ENCODE results near the gene MCF2L.
A peak's percentile ranks its signal among the peaks of the same experiment; 100 is the strongest.

Gene MCF2L

DNA sequence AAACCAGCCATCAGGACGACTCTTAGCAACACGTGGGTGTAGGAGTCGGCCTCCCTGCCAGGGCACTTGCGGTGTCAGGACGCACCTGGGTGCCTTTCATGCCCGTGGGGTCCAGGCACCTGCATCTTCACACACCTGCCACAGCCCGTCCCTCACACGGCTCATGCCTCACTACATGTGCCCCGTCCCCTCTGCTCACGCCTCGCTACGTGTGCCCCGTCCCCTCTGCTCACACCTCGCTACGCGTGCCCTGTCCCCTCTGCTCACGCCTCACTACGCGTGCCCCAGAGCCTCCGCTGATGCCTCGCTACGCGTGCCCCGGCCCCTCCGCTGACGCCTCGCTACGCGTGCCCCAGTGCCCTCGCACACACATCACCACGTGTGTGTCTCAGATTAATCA, 78.6 kb downstream of the MCF2L start:
- Histone ChIP-seq H3K27ac (ENCODE audit: low read length) (no peak overlapping the region), H3K9me3 (ENCODE audit: control insufficient read depth in 2 of 2, low read length in 2 of 2) (no peaks in the 10 kb centered on the region), H3K4me3 (ENCODE audit: low read length in 2 of 2) (no peak overlapping the region), H3K9ac (ENCODE audit: low read length in 2 of 2) (no peak overlapping the region), H3K4me1 (ENCODE audit: control insufficient read depth, insufficient read depth, low read length) (peaks cover 18% of the 10 kb centered on the region), H3K36me3 (ENCODE audit: control insufficient read depth in 2 of 2, insufficient read depth in 2 of 2, low read length in 2 of 2) (no peaks in the 10 kb centered on the region), H3K27me3 (ENCODE audit: control insufficient read depth in 1 of 2, insufficient read depth in 2 of 2, low read length in 2 of 2) (peaks cover 10 to 18% of the 10 kb centered on the region in 2 donors)

DNA sequence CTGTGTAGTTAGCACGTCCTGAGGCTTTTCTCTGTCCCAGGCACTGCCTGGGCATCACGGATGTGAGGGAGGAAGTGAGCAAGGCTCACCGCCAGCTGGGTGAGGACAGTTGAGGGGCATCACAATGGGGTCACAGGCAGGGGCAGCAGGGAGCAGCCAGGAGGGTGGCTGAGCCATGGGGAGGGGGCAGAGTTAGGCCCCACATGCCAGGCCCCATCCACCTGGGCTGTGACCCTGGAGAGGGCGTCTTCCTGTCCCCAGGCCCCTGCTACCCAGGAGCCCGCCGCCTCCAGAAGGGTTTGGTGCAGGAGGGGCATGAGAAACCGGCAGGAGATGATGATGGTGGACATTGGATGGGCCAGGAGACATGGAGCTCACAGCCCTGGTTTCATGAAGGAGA, 79.8 kb downstream of the MCF2L start:
- H3K4me3 ChIP-seq (ENCODE audit: low read length in 2 of 2), result no peak overlapping the region
- H3K4me1 ChIP-seq (ENCODE audit: control insufficient read depth, insufficient read depth, low read length), result peaks cover 18% of the 10 kb centered on the region
- no peaks in the 10 kb centered on the region for H3K9me3 ChIP-seq (ENCODE audit: control insufficient read depth in 2 of 2, low read length in 2 of 2)
- H3K9ac ChIP-seq (ENCODE audit: low read length in 2 of 2), result no peak overlapping the region
- H3K27me3 ChIP-seq (ENCODE audit: control insufficient read depth in 1 of 2, insufficient read depth in 2 of 2, low read length in 2 of 2), result peaks cover 17 to 24% of the 10 kb centered on the region in 2 donors
- no peak overlapping the region for H3K27ac ChIP-seq (ENCODE audit: low read length)
- no peaks in the 10 kb centered on the region for H3K36me3 ChIP-seq (ENCODE audit: control insufficient read depth in 2 of 2, insufficient read depth in 2 of 2, low read length in 2 of 2)

DNA sequence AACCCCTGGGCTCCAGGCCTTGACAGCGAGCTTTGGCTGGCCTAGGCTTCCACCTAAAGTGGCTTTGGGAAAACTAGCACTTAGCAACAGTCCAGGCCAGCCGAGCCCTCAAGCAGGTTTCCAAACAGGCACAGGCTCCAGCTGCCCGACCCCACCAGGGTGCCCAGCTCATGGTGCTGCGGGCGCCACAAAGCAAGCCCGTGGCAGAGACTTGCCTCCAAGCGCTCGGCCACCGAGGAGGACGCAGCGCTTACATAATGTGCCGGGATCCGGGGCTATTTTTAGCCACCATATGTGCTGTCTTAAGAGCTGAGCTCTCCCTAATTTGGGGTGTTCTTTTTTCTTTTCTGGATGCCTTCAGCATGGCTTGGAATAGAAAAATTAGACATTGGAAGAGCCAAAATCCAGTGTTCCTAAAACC, 80.5 kb downstream of the MCF2L start:
- H3K36me3 ChIP-seq (ENCODE audit: control insufficient read depth in 2 of 2, insufficient read depth in 2 of 2, low read length in 2 of 2), result no peaks in the 10 kb centered on the region
- peak overlapping the region in 1 of 2 donors; percentile 54 for H3K4me3 ChIP-seq (ENCODE audit: low read length in 2 of 2)
- peaks cover 22 to 29% of the 10 kb centered on the region in 2 donors for H3K27me3 ChIP-seq (ENCODE audit: control insufficient read depth in 1 of 2, insufficient read depth in 2 of 2, low read length in 2 of 2)
- no peaks in the 10 kb centered on the region for H3K9me3 ChIP-seq (ENCODE audit: control insufficient read depth in 2 of 2, low read length in 2 of 2)
- peaks cover 18% of the 10 kb centered on the region for H3K4me1 ChIP-seq (ENCODE audit: control insufficient read depth, insufficient read depth, low read length)
- no peak overlapping the region for H3K9ac ChIP-seq (ENCODE audit: low read length in 2 of 2)
- peak overlapping the region; percentile 11 for H3K27ac ChIP-seq (ENCODE audit: low read length)

DNA sequence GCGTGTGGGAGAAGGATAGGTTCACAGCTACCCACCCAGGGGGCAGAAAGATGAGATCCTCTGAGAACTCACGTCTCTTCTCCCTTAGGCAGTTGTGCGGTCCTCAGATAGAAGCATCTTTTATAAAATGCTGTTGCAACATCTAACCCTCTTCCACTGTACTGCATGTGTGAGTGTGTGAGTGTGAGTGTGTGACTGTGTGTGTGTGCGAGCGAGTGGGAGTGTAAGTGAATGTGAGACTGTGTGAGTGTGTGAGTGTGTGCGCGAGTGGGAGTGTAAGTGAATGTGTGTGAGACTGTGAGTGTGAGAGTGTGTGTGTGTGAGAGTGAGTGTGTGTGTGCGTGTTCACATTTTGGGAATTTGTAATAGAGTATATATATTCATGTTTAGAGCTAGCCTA, 81.0 kb downstream of the MCF2L start:
- Histone ChIP-seq H3K27ac (ENCODE audit: low read length) (peak overlapping the region; percentile 11), H3K36me3 (ENCODE audit: control insufficient read depth in 2 of 2, insufficient read depth in 2 of 2, low read length in 2 of 2) (no peaks in the 10 kb centered on the region), H3K4me3 (ENCODE audit: low read length in 2 of 2) (peak overlapping the region in 1 of 2 donors; percentile 54), H3K27me3 (ENCODE audit: control insufficient read depth in 1 of 2, insufficient read depth in 2 of 2, low read length in 2 of 2) (peaks cover 22 to 29% of the 10 kb centered on the region in 2 donors), H3K9ac (ENCODE audit: low read length in 2 of 2) (peak overlapping the region in 1 of 2 donors; percentile 36), H3K9me3 (ENCODE audit: control insufficient read depth in 2 of 2, low read length in 2 of 2) (no peaks in the 10 kb centered on the region), H3K4me1 (ENCODE audit: control insufficient read depth, insufficient read depth, low read length) (peaks cover 18% of the 10 kb centered on the region)

DNA sequence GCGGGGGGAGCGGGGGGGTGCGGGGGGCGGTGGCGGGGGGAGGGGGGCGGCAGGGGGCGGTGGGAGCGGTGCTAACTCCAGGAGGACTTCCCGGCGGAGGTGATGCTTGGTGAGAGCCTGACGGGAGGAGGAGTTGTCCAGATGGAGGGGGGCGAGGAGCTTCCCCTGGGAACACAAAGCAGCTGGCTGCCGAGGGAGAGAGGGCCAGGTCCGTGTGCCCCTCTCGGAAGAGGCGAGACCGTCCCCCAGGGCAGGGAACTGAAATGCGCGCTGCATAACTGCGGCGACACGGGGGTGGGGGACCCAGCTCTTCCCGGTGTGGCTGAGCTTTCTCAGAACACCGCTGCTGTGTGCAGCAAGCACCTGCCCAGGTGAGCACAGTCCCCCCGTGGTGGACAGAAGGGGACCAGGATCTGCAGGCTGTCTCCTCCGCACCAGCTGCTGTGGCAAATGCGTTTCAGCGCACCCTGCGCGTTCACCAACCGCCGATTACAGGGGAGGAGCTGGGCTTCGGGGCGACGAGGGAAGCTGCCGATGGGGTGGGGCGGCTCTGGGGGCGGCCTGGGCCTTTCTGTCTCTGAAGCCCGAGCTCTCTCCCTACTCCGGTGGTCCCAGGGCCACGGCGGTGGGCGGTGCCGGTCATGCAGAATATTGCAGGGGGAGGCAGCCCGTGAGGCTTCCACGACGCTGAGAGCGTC, 81.9 kb downstream of the MCF2L start:
- Histone ChIP-seq H3K27ac (ENCODE audit: low read length) (no peak overlapping the region), H3K27me3 (ENCODE audit: control insufficient read depth in 1 of 2, insufficient read depth in 2 of 2, low read length in 2 of 2) (peaks cover 27 to 35% of the 10 kb centered on the region in 2 donors), H3K4me1 (ENCODE audit: control insufficient read depth, insufficient read depth, low read length) (peaks cover 18% of the 10 kb centered on the region), H3K36me3 (ENCODE audit: control insufficient read depth in 2 of 2, insufficient read depth in 2 of 2, low read length in 2 of 2) (no peaks in the 10 kb centered on the region), H3K9me3 (ENCODE audit: control insufficient read depth in 2 of 2, low read length in 2 of 2) (no peaks in the 10 kb centered on the region), H3K9ac (ENCODE audit: low read length in 2 of 2) (no peak overlapping the region), H3K4me3 (ENCODE audit: low read length in 2 of 2) (peak overlapping the region; percentile 32 to 64)

DNA sequence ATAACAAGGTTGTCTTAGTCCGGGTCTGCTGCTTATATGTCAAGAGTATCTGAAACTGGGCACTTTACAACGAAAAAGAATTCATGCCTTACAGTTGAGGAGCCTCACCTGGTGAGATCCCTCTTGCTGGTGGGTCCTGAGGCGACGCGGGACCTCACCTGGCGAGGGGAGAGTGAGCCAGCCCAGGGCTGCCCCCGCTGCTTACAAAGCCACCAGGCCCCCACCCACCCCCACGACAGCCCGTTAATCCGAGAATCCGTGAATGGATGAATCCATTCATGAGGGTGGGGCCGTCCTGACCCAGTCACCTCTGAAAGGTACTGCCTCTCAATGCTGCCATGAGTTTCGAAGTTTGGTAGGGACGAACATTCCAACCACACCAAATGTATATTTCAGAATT, 82.6 kb downstream of the MCF2L start:
- peaks cover 18% of the 10 kb centered on the region for H3K4me1 ChIP-seq (ENCODE audit: control insufficient read depth, insufficient read depth, low read length)
- peak overlapping the region in 1 of 2 donors; percentile 64 for H3K4me3 ChIP-seq (ENCODE audit: low read length in 2 of 2)
- H3K36me3 ChIP-seq (ENCODE audit: control insufficient read depth in 2 of 2, insufficient read depth in 2 of 2, low read length in 2 of 2), result no peaks in the 10 kb centered on the region
- peaks cover 30 to 37% of the 10 kb centered on the region in 2 donors for H3K27me3 ChIP-seq (ENCODE audit: control insufficient read depth in 1 of 2, insufficient read depth in 2 of 2, low read length in 2 of 2)
- H3K9me3 ChIP-seq (ENCODE audit: control insufficient read depth in 2 of 2, low read length in 2 of 2), result no peaks in the 10 kb centered on the region
- H3K9ac ChIP-seq (ENCODE audit: low read length in 2 of 2), result no peak overlapping the region
- no peak overlapping the region for H3K27ac ChIP-seq (ENCODE audit: low read length)

DNA sequence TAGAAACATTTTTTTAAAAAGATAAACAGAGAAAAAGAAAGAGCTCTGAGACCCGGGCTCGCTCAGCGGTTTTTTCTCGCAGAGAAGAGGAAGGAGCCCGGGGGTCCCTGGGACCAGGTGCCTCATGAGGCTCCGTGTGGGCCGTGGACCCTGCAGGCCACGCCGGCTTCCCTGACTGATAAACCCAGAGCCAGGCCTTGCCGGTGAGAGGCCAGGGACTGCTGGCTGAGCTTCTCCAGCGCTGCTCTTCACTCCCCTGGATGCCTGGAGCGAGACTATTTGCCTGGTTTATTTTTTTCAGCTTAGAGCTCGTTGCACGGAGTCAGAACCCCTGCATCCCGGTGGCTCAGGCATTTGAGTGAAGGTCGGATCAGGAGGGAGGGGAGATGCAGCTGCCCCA, 83.2 kb downstream of the MCF2L start:
- H3K4me1 ChIP-seq (ENCODE audit: control insufficient read depth, insufficient read depth, low read length), result peaks cover 18% of the 10 kb centered on the region
- H3K27ac ChIP-seq (ENCODE audit: low read length), result no peak overlapping the region
- no peaks in the 10 kb centered on the region for H3K36me3 ChIP-seq (ENCODE audit: control insufficient read depth in 2 of 2, insufficient read depth in 2 of 2, low read length in 2 of 2)
- H3K27me3 ChIP-seq (ENCODE audit: control insufficient read depth in 1 of 2, insufficient read depth in 2 of 2, low read length in 2 of 2), result peaks cover 30 to 37% of the 10 kb centered on the region in 2 donors
- H3K4me3 ChIP-seq (ENCODE audit: low read length in 2 of 2), result no peak overlapping the region
- H3K9ac ChIP-seq (ENCODE audit: low read length in 2 of 2), result no peak overlapping the region
- H3K9me3 ChIP-seq (ENCODE audit: control insufficient read depth in 2 of 2, low read length in 2 of 2), result no peaks in the 10 kb centered on the region

DNA sequence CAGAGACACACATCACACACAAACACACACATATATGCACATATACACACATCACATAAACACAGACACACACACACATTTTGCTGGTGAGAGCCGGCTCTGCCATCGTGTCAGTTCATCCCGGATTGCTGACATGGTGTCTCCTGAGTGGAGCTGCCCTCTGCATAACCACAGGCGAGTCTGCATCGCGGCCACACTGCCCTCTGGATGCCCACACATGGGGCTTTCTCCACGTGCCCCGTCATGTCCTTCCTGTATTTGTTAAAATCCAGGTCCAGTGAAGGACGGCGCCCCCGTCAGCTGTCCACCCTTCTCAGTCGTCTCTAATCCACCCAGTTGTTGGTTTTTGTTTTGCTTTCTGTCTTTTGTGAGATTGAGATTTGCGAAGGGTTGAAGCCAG, 84.0 kb downstream of the MCF2L start:
- H3K27ac ChIP-seq (ENCODE audit: low read length), result no peak overlapping the region
- no peak overlapping the region for H3K9ac ChIP-seq (ENCODE audit: low read length in 2 of 2)
- H3K4me3 ChIP-seq (ENCODE audit: low read length in 2 of 2), result no peak overlapping the region

DNA sequence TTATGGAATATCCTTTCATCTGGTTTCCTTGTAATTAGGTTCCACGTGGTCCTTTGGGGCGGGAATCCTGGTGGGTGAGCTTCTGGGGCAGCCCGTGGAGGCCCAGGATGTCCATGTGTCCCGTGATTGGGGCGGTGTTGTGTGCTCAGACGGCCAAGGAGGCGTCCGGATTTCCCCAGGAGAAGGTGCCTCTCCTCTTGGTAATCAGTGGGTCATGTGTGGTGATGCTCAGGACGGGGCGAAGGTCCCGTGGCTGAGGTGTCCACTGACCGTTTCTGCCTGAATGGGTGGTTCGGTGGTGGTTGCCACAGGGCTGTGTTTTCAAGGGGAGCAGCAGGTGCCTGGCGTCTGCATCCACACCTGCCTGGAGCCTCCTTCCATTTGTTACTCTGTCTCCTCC, 84.4 kb downstream of the MCF2L start:
- no peaks in the 10 kb centered on the region for H3K36me3 ChIP-seq (ENCODE audit: control insufficient read depth in 2 of 2, insufficient read depth in 2 of 2, low read length in 2 of 2)
- H3K9ac ChIP-seq (ENCODE audit: low read length in 2 of 2), result no peak overlapping the region
- H3K27me3 ChIP-seq (ENCODE audit: control insufficient read depth in 1 of 2, insufficient read depth in 2 of 2, low read length in 2 of 2), result peaks cover 30 to 37% of the 10 kb centered on the region in 2 donors
- no peaks in the 10 kb centered on the region for H3K9me3 ChIP-seq (ENCODE audit: control insufficient read depth in 2 of 2, low read length in 2 of 2)
- H3K27ac ChIP-seq (ENCODE audit: low read length), result no peak overlapping the region
- no peak overlapping the region for H3K4me3 ChIP-seq (ENCODE audit: low read length in 2 of 2)
- H3K4me1 ChIP-seq (ENCODE audit: control insufficient read depth, insufficient read depth, low read length), result peaks cover 18% of the 10 kb centered on the region

More for the DNA sequence above, 84.0 kb downstream of the MCF2L start:
- Histone ChIP-seq H3K9me3 (ENCODE audit: control insufficient read depth in 2 of 2, low read length in 2 of 2) (no peaks in the 10 kb centered on the region), H3K36me3 (ENCODE audit: control insufficient read depth in 2 of 2, insufficient read depth in 2 of 2, low read length in 2 of 2) (no peaks in the 10 kb centered on the region), H3K27me3 (ENCODE audit: control insufficient read depth in 1 of 2, insufficient read depth in 2 of 2, low read length in 2 of 2) (peaks cover 30 to 37% of the 10 kb centered on the region in 2 donors), H3K4me1 (ENCODE audit: control insufficient read depth, insufficient read depth, low read length) (peaks cover 18% of the 10 kb centered on the region)

DNA sequence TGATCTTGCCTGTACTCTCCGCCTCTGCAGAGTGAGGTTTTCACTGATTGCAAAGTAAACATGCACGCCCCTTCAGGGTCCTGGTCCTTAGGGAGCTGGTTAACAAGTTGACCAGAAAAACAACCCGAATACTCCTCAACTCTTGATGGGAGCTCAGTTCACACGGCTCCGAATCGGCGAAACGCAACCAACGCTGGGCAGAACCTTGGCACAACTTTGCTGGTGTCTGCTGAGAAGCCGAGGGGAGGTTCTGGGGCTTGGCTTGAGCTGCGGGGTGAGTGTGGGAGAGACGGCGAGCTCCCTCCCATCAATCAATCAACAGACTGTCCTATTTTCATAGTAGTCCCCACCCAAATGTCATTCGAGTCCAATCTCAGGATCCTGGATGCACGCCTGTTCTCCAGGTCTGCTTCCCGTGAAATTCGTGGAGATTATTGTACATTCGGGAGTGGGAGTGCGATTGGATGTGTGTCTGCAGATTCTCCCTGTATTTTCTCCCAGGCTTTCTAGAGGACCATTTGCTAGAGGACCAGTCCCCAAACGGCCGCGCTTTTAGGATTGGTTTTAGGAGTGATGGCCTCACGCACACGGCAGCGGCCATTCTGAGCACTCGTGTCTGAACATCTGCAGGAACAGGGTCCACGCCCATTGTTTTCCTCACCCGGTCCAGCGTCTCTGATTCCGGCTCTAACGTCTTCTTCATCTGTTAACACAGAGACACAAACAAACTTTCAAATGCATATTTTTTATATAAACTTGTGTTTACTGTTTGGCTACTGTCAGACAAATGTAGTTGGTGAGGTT, 85.0 kb downstream of the MCF2L start:
- no peak overlapping the region for H3K27ac ChIP-seq (ENCODE audit: low read length)
- no peaks in the 10 kb centered on the region for H3K9me3 ChIP-seq (ENCODE audit: control insufficient read depth in 2 of 2, low read length in 2 of 2)
- H3K9ac ChIP-seq (ENCODE audit: low read length in 2 of 2), result no peak overlapping the region
- H3K4me1 ChIP-seq (ENCODE audit: control insufficient read depth, insufficient read depth, low read length), result peaks cover 16% of the 10 kb centered on the region
- no peaks in the 10 kb centered on the region for H3K36me3 ChIP-seq (ENCODE audit: control insufficient read depth in 2 of 2, insufficient read depth in 2 of 2, low read length in 2 of 2)
- peaks cover 30 to 37% of the 10 kb centered on the region in 2 donors for H3K27me3 ChIP-seq (ENCODE audit: control insufficient read depth in 1 of 2, insufficient read depth in 2 of 2, low read length in 2 of 2)
- no peak overlapping the region for H3K4me3 ChIP-seq (ENCODE audit: low read length in 2 of 2)

DNA sequence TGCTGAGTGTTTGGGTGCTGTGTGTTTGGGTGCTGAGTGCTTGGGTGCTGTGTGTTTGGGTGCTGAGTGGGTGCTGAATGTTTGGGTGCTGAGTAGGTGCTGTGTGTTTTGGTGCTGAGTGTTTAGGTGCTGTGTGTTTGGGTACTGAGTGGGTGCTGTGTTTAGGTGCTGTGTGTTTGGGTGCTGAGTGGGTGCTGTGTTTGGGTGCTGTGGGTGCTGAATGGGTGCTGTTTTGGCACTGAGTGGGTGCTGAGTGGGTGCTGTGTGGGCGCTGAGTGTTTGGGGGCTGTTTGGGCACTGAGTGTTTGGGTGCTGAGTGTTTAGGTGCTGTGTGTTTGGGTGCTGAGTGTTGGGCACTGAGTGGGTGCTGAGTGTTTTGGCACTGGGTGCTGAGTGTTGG, 88.1 kb downstream of the MCF2L start:
- no peaks in the 10 kb centered on the region for H3K36me3 ChIP-seq (ENCODE audit: control insufficient read depth in 2 of 2, insufficient read depth in 2 of 2, low read length in 2 of 2)
- H3K4me1 ChIP-seq (ENCODE audit: control insufficient read depth, insufficient read depth, low read length), result no peaks in the 10 kb centered on the region
- no peak overlapping the region for H3K9ac ChIP-seq (ENCODE audit: low read length in 2 of 2)
- no peak overlapping the region for H3K27ac ChIP-seq (ENCODE audit: low read length)
- H3K9me3 ChIP-seq (ENCODE audit: control insufficient read depth in 2 of 2, low read length in 2 of 2), result no peaks in the 10 kb centered on the region
- peaks cover 20 to 24% of the 10 kb centered on the region in 2 donors for H3K27me3 ChIP-seq (ENCODE audit: control insufficient read depth in 1 of 2, insufficient read depth in 2 of 2, low read length in 2 of 2)
- no peak overlapping the region for H3K4me3 ChIP-seq (ENCODE audit: low read length in 2 of 2)
